ENCODE data around the gene OR11L1.

OR11L1 gene, protein sequence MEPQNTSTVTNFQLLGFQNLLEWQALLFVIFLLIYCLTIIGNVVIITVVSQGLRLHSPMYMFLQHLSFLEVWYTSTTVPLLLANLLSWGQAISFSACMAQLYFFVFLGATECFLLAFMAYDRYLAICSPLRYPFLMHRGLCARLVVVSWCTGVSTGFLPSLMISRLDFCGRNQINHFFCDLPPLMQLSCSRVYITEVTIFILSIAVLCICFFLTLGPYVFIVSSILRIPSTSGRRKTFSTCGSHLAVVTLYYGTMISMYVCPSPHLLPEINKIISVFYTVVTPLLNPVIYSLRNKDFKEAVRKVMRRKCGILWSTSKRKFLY

DNA sequence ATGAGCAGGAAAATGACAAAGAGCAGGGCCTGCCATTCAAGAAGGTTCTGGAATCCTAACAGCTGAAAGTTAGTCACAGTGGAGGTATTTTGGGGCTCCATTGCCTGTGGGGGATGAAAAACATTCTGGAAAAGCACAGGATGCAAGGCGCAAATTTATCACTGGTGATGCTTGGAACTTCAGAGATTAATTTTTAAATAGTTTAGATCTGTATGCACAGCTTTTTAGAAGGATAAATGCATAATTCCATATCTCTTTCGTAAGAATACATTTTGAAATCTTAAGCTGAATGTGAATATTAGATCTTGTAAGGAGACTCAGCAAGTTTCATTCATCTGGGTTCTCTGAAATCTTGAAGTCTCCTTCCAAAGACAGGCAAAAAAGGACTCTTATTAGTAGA, at the start of gene OR11L1:
TSS of gene OR11L1 (minus strand) at position 101 of the 400 bp plus-strand sequence. CDS start at position 101, 0 bp downstream.
- no peak for DNase-seq (ENCODE audit: low read depth in 2 of 2)

DNA sequence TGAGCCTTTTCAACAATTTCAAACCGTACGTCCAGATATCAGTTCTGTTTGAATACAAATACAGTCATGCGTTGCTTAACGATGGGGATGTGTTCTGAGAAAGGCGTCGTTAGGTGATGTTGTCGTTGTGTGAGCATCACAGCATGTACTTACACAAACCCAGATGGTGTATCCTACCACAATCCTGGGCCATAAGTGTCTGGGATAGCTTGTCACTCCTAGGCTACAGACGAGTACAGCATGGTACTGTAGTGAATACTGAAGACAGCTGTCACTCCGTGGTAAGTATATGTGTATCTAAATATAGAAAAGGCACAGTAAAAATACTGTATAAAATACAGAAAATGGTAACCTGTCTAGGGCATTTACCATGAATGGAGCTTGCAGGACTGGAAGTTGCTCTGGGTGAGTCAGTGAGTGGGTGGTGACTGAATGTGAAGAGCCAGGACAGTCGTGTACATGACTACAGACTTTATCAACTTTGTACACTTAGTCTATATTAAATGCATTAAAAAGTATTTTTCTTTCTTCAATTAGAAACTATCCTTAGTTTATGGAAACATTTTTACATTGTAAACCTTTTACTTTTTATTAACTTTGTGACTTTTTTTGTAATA, 43.2 kb upstream of the OR11L1 start:
- DNase-seq (ENCODE audit: low read depth in 2 of 2), result no peak

DNA sequence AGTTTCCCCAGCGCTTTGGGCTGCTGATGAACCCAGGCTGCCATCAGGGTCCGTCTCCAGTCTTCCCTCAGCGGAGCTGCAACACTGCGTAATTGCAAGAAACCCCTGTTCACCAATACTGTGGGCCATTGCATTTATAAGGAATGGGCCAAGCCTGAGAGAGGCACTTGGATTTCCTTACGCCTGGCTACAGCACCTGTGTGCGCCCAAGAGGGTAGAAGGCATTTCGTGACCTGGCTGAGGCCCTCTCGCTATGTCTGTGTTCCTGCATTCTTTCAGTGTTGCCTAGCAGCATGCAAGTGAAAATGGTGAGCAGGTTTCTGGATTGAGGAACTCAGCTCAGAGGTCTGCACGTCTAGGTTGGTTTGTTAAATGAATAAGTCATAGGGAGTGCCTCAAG, 41.6 kb upstream of the OR11L1 start:
- DNase-seq (ENCODE audit: low read depth in 2 of 2), result no peak

DNA sequence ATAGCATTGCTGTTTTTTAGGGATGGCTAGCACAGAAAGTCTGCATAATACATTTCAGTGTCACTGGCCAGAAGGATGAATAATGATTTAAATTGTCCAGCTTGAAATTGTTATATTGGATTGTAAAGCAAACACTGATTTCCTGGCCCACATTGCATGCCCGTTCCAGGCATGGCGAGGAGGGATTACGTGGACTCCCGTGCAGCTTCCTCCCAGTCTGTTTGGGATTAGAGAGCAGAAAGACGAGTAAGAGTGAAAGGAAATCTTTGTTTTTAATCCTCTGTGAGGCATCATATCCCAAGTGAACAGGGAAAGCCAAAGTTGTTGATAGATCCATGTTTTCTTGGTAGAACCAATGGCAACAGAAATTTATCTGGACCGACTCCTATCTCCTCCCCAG, 23.7 kb upstream of the OR11L1 start:
- no peak for DNase-seq (ENCODE audit: low read depth in 2 of 2)

DNA sequence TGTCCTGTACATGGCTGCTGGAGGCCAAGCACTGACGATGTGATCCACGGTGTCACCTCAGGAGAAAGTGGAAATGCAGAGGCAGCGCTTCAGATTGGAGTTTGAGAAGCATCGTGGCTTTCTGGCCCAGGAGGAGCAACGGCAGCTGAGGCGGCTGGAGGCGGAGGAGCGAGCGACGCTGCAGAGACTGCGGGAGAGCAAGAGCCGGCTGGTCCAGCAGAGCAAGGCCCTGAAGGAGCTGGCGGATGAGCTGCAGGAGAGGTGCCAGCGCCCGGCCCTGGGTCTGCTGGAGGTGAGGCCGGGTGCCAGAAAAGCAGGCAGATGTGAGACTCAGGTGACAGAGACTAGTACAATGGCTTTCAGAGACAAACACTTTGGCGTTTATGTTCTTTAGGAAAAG, 22.9 kb upstream of the OR11L1 start:
- DNase-seq (ENCODE audit: low read depth in 2 of 2), result no peak

DNA sequence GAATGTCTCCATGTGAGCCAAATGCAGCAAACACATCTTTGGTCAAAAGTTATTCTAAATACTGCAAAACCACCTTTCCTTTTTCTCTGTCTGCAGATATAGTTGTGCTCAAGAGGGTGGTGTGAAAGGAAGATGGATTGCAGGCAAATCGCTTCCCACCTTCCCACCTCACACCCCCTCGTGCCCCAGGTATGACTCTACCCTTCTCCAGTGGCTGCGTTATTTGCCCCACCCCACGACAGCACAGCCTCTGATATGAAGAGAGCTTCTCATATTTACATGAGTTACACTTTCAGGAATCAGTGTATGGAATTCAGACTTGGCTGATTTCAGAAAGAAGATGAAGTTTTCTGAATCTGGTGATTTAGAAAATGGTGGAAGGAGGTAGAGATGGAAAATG, 21.1 kb upstream of the OR11L1 start:
- DNase-seq (ENCODE audit: low read depth in 2 of 2), result no peak

DNA sequence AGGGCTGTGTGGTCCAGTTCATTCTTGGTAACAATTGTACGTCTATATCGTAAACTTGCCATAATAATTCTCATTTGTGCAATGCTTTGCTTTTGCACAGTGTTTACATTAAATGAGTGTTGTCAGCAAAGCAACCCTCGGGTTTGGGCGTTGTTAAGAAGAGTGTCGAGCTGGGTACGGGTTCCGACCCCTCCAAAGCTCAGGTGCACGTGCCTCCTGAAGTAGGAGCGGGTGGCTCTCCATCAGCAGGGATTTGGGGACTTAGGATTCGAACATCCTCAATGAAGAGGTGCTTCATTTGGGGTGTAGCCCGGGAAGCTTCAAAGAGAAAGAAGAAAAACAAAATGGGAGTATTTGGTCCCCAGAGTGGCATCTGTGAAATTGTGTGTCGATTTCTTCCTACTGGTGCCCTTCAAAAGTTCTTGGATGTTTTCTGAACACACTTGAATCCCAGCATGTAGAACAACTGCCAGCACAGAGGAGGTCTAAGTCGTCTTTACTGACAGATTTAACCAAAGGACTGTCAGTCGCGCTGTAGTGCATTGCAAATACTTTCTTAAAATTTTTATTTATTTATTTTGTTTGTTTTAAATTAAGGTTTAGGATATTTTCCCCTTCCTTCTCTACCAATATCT, 16.4 kb upstream of the OR11L1 start:
- DNase-seq (ENCODE audit: low read depth in 2 of 2), result no peak

DNA sequence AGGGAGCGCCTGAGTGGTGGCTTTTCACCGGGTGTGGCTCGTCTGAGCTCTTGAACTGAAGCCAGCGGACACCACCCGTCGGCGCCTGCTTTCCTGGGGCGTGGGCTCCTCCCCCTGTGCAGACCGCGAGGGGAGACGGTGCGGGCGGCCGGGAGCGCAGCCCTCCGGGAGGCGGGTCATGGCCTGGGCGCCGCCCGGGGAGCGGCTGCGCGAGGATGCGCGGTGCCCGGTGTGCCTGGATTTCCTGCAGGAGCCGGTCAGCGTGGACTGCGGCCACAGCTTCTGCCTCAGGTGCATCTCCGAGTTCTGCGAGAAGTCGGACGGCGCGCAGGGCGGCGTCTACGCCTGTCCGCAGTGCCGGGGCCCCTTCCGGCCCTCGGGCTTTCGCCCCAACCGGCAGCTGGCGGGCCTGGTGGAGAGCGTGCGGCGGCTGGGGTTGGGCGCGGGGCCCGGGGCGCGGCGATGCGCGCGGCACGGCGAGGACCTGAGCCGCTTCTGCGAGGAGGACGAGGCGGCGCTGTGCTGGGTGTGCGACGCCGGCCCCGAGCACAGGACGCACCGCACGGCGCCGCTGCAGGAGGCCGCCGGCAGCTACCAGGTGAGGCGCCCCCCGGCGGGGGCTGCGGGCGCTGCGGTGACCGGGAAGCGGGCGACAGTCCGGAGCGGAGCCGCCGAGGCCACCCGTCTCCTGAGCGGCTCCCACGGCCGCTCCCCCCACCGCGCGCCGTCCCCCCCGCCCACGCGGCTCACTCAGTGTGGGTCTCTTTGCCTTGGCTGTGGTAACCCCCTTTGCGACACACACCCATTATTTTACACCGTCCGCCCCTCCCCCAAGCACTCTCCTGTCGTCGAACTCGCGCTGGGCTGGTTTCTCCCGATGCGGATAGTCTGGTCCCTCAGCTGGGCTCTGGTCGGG, 15.6 kb upstream of the OR11L1 start, which contains the start of gene TRIM58:
TSS of gene TRIM58 (plus strand) at position 119 of the 916 bp plus-strand sequence. CDS start at position 179, 60 bp downstream.
- DNase-seq (ENCODE audit: low read depth in 2 of 2), result peak; percentile 1 to 39

DNA sequence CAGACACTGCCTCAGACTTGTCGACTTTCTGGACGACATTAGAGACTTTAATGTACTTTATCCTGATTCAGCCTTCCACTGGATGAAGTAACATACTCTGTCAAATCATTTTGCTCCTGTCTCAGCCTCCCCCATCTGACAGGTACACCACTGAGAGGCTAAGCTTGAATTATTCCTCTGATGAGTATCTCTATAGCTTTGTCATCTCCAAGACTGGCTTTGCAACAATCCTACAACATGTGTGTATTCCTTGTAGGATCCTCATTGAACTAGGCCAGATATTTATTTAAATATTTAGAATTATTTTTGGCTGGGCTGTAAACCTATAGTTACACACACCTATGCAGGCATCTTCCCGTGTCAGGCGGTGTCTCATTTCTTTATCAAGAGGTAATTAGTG, 14.2 kb upstream of the OR11L1 start:
- DNase-seq (ENCODE audit: low read depth in 2 of 2), result no peak

DNA sequence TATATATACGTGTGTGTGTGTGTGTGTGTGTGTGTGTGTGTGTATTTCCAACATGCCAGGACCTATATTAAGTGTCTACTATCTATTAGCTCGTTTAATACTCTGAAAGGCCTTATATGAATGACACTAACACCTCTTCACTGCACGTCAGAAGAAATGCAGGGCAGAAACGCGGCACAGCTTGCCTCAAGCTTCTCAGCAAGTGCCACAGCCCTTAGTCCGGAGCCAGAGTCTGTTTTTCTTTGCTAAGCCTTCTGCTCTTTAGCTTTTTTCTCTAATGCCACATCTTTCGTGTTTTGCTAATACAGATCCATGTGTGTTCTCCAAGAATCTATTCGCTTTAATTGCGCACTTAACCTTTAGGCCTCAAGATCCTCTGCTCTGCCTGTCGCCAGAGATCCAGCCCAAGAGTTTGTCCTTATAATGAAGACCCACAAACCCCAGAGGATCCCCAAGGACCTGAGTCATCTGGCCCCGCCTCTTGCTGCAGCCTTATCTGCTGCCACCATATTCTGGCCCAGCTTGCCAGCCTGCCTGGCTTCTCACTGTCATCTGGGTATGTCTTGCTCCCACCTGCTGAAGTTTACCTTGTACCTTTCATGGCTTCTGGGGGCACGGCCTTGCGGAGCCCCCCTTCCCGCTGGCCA, 13.3 kb upstream of the OR11L1 start:
- DNase-seq (ENCODE audit: low read depth in 2 of 2), result no peak

DNA sequence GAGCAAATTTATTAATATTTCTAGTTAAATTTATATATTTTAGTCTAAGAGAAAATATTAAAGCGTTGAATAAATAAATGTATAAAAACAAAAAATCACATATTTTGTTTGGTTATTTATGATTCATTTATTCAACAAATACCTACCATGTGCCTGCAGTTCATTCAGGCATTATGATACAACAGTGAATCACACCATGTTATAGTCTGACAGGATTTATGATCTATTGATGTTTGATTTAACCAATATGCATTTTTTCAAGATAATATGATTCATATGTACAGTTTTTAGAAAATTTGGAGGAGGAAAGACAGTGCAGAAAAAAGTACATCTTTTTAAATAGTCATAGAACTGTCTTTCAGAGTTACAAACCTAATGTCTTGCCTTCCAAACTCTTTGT, 7.9 kb upstream of the OR11L1 start:
- no peak for DNase-seq (ENCODE audit: low read depth in 2 of 2)

DNA sequence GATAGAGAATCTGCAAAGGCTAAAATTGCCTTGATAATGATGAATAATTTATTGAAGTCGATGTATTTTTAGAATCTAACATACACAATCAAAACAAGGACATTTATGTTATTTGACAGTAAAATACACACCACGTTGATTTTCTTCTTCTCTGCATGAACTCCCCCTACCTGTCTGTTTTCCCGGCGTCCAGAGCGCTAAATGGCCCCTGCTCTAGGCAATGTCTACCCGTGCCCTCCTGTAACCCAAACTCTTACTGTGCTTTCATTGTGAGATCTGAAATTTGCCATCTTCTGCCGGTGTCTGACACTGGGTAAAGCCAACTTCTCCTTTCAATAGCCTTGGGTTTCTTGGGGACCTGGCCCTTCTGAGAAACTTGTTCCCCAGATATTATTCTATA, 6.7 kb upstream of the OR11L1 start:
- DNase-seq (ENCODE audit: low read depth in 2 of 2), result no peak

DNA sequence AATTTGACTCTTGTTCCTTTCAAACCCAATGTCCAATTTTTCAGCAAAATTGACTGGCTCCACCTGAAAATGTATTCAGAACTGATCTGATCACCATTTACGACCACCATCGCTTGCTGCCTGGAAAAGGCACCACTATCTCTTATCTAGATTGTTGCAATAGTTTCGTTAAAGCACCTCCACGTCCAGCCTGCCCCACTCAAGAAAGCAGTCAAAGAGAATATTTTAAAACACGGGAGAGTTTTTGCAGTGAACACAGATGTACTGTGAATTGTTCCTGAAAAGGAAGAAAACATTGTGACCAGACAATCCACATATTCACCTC, 4.0 kb upstream of the OR11L1 start:
- DNase-seq (ENCODE audit: low read depth in 2 of 2), result no peak

DNA sequence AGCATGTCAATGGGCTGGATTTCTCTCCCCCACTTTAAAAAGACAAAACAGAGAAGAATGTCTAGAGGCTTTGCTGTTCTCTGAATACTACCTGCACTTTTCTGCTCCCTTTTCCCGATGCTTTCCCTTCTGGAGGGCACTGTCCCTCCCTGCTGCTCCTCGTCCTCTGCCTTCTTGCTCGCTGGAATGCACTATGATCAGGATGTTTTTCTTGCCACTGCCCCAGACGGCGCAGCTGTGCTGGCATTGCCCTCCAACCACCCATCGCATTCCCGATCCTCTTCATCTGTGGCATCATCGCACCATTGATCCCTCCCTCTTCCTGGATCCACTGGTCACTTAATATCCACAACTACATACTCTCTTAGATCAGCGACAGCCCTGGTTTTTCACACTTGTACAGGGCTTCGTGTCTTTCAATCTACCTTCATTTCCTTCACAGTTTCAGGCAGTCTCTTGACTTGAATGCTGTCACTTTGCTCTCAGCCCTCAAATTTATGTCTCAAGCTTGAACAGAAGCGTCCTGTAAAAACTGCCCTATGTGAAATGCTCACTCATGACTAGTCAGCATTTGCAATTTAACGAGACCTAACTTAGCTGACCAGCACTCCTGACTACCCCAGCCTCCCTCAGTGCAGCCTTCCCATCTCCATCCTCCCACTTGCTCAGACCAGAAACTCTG, 3.5 kb upstream of the OR11L1 start:
- no peak for DNase-seq (ENCODE audit: low read depth in 2 of 2)

DNA sequence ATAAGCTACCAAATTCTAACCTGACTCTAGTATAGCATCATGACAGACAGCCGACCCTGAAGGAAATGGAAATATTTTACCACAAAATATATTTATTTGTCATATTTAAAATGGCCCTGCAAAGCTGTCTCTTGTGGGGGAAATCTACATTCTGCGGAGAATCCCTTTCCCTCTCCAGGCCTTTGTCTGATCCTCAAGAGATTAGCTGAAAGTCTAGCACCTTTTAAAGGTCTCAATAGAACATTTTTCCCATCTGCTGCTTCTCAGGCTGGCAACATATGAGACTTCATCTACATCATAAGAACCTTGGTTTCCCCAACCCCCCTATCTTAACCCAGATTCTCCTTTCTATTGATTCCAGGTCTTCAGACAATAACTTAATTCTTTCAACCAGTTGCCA, 1.7 kb upstream of the OR11L1 start:
- DNase-seq (ENCODE audit: low read depth in 2 of 2), result no peak

DNA sequence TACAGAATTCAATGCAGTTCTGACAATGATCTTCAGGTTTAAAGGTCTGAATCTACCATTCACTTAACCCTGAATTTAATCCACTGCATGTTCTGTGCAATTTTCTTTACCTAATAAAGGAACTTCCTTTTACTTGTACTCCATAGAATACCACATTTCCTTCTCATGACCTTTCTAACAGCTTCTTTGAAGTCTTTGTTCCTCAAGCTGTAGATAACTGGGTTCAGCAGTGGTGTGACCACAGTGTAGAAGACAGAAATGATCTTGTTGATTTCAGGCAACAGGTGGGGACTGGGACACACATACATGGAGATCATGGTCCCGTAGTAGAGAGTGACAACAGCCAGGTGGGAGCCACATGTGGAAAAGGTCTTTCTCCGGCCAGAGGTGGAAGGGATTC, 878 bp downstream of the OR11L1 start:
- no peak for DNase-seq (ENCODE audit: low read depth in 2 of 2)

DNA sequence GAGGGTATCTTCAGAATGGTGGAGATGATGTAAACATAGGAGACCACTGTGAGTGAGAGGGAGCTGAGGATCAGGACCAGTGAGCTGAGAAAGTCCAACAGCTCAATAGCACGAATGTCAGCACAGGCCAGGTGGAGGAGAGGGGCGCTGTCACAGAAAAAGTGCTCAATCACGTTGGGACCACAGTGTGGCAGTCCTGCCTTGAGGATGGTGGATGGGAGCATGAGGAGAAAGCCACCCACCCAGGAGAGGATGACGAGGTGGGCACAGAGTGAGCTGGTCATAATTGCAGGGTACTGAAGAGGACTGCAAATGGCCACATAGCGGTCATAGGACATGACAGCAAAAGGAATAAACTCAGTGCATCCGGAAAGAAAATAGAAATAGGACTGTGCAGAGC, 8.1 kb downstream of the OR11L1 start:
- DNase-seq (ENCODE audit: low read depth in 2 of 2), result no peak

DNA sequence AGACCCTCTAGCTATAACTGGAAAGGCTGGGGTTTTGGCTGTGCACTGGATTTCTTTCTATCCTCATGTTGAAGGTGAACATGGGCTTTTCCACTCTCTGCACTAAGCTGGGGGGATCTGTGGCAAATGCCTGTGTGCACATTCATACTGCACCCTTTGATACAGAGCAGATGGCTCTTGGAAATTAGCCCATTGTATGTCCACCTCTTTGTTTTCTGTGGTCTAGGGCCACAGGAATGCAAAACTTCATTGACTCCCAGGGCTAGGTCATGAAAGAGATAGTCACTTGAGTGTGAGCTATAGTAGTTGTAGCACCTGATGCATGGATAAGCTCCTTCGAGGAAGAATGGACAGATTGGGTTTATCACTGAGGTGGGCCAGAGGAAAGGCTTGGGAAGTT, 12.0 kb downstream of the OR11L1 start:
- DNase-seq (ENCODE audit: low read depth in 2 of 2), result no peak

DNA sequence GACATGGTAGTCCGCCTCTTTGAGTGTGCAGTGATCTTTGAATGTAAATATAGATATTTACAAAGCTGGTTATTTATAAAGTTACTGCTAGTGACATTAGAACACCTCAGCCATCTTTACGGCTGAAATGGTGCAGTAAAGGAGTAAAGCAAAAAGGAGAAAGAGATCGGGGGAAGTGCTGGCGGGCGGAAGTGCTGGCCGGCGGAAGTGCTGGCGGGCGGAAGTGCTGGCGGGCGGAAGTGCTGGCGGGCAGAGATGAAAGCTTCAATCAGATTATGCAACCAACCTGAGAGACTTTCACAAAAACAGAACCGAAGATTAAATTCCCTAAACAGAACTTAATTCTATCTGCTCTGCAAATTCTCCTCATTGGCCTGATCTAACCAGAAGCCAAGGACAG, 16.3 kb downstream of the OR11L1 start:
- DNase-seq (ENCODE audit: low read depth in 2 of 2), result no peak

DNA sequence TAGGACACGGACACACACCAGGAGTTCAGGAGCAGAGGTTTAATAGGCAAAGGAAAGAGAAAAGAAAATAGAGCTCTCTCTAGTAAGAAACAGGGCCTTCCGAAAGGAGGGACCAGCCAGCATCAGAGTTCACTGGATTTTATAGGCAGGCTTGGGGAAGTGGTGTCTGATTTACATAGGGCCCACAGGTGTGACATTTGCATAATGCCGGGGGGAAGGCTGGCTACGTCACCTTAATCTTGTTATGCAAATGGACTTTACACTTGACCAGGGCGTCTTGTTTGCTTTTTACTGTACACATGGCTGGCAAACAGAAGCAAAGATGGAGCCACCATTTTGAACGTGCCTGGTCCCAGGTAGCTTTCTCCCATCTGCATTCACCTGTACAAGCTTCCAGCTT, 17.7 kb downstream of the OR11L1 start, which contains the start of gene OR14A16:
TSS of gene OR14A16 (minus strand) at position 97 of the 400 bp plus-strand sequence. CDS start 8,390 bp downstream, outside the sequence.
- DNase-seq (ENCODE audit: low read depth in 2 of 2), result no peak

DNA sequence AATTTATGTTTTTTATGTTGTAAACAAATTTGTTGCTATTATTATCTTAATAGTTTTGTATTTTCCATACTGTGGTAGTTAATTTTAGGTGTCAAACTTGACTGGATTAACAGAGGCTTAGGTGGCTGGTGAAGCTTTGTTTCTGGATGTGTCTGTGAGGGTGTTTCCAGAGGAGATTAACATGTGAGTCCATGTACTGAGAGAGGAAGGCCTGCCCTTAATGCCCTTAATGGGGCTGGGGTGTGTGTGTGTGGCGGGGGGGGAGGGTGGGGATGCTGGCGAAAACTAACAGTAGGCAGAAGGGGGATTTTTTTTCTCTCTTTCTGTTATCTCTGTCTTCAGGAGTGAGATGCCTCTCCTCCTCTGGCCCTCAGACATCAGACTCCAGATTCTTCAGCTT, 19.6 kb downstream of the OR11L1 start:
- no peak for DNase-seq (ENCODE audit: low read depth in 2 of 2)
